Activated CD4-positive, alpha-beta T cell treated with anti-CD3 and anti-CD28 coated beads, Interleukin-2, amount 10 ng/mL, durations not matched to agents 24 days and 14 days (primary cell): ENCODE results near the gene TCF19. TPM values are rescaled to one million over a fixed set of nuclear protein-coding genes. Genes with fewer than 3 reads are reported as not detected.
"Not testable (repeated sequence)": the region's sequence is repeated elsewhere in the genome, so short reads cannot be mapped to it uniquely, and the experiment has no call there.

Experiments
- DNase-seq: peaks from one replicate; pipeline ENCODE4 v3.0.0; 2022
- H3K27ac Mint-ChIP-seq: one replicate; pipeline ENCODE4 v1.8.0; 2022; ENCODE audit warnings: mild to moderate bottlenecking, mixed read lengths
- H3K27me3 Mint-ChIP-seq: one replicate; pipeline ENCODE4 v1.8.0; 2022; ENCODE audit warnings: mixed read lengths
- H3K36me3 Mint-ChIP-seq: one replicate; pipeline ENCODE4 v1.8.0; 2022; ENCODE audit warnings: low read depth, mild to moderate bottlenecking, mixed read lengths
- H3K4me1 Mint-ChIP-seq: one replicate; pipeline ENCODE4 v1.8.0; 2021; ENCODE audit warnings: mixed read lengths
- H3K4me3 Mint-ChIP-seq: one replicate; pipeline ENCODE4 v1.8.0; 2022; ENCODE audit warnings: mild to moderate bottlenecking, moderate library complexity, mixed read lengths
- H3K9me3 Mint-ChIP-seq: one replicate; pipeline ENCODE4 v1.8.0; 2021; ENCODE audit warnings: mixed read lengths
- intact Hi-C: fragments of 100-400 bp; cut with micrococcal nuclease; formaldehyde crosslinking; loops from one replicate; pipeline ENCODE4 v1.15.1; 2023
- total RNA-seq: library from RNA; stranded (reverse); gene quantifications from 2 replicates; pipeline ENCODE4 v1.2.3, GENCODE V29; 2022

The TCF19 gene
- total RNA-seq, 1 donor from 2014 or later, result 82.6 TPM

DNA sequence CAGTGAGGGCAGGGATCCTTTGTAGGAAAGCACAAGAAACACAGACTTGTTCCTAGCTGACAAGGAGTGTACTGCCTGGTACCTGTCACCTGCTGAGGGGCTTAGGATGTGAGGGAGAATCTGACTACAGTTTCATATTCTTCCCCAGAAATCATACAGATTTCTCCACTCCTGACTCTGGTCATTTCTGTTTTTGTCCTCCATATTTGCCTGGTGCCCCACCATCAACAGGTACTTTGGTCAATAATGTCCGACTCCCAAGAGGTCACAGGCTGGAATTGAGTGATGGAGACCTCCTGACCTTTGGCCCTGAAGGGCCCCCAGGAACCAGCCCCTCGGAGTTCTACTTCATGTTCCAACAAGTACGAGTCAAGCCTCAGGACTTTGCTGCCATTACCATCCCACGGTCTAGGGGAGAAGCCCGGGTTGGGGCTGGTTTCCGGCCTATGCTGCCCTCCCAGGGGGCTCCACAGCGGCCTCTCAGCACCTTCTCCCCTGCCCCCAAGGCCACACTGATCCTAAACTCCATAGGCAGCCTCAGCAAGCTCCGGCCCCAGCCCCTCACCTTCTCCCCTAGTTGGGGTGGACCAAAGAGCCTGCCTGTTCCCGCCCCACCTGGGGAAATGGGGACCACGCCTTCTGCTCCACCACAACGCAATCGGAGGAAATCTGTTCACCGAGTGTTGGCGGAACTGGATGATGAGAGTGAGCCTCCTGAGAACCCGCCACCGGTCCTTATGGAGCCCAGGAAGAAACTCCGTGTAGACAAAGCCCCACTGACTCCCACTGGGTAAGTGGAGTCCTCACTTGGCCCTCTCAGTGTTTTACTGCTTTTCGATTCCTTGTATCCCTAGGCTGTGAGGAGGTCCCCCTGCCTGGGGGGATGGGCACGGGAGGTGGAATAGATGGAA lies 3.1 kb downstream of the TCF19 start:
- H3K27ac Mint-ChIP-seq, result no peak overlapping the region
- no peaks in the 10 kb centered on the region for H3K9me3 Mint-ChIP-seq
- H3K4me1 Mint-ChIP-seq, result peaks cover 54% of the 10 kb centered on the region
- peaks cover 45% of the 10 kb centered on the region for H3K36me3 Mint-ChIP-seq
- H3K4me3 Mint-ChIP-seq, result peak overlapping the region; percentile 35
- intact Hi-C loops, result no loop called here
- H3K27me3 Mint-ChIP-seq, result peaks cover 3% of the 10 kb centered on the region
- no peak for DNase-seq

- no peak for DNase-seq
- Mint-ChIP-seq H3K36me3 (peaks cover 45% of the 10 kb centered on the region), H3K27ac (peak overlapping the region; percentile 25), H3K9me3 (no peaks in the 10 kb centered on the region), H3K4me1 (peaks cover 47% of the 10 kb centered on the region), H3K4me3 (no peak overlapping the region), H3K27me3 (peaks cover 3% of the 10 kb centered on the region)
- intact Hi-C loops, result no loop called here
Observed at GRCh38 chr6:31162463-31163165, 4.2 kb downstream of the TCF19 start.

DNA sequence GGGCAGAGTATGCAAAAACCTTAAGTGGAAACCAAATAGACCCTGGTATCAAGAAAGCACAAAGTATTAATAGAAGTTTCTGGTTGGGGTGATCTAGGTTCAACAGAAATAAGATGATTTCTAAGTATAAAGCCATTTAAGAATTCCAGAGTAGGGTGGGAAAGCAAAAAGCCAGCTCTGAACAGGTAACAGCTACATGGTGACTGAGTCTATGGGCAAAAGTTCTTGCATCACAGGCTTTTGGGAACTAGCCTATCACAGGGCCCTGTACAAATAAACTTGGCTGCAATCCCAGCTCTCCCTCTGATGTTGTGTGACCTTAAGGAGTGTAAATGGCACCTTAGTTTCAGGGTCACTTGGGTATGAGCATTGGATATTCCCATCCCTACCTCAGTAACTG lies 5.5 kb downstream of the TCF19 start:
- H3K4me3 Mint-ChIP-seq, result no peak overlapping the region
- intact Hi-C loops, result no loop called here
- peaks cover 41% of the 10 kb centered on the region for H3K4me1 Mint-ChIP-seq
- H3K27me3 Mint-ChIP-seq, result no peaks in the 10 kb centered on the region
- no peak overlapping the region for H3K27ac Mint-ChIP-seq
- H3K36me3 Mint-ChIP-seq, result peaks cover 40% of the 10 kb centered on the region
- H3K9me3 Mint-ChIP-seq, result no peaks in the 10 kb centered on the region
- DNase-seq, result no peak

DNA sequence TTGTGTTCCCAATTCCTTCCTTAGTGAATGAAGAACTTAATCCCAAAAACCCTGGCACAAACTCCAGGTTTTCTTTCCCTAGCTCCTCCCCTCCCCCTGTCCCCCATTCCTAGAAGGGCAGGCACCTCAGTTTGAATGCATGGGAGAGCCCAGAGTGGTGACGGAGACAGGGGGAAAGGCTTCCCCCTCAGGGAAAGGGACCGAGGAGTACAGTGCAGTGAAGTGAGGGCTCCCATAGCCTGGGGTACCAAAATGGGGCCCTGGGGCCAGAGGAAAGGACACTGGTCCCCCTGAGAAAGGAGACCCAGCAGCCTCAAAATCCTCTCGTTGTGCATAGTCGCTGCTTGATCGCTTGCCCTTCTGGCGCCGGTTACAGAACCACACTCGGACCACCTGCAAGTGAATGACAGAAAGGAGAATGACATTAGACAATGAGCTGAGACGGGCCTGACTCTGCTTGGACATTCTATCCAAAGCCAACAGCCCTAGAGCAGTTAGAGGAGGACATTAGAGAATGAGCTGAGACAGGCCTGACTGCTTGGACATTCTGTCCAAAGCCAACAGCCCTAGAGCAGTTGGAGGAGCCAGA lies 6.2 kb downstream of the TCF19 start:
- Mint-ChIP-seq H3K27ac (peak overlapping the region; percentile 54), H3K4me1 (peaks cover 36% of the 10 kb centered on the region), H3K36me3 (peaks cover 39% of the 10 kb centered on the region)
- DNase-seq, H3K4me3 Mint-ChIP-seq, H3K27me3 Mint-ChIP-seq, intact Hi-C loops, H3K9me3 Mint-ChIP-seq: not testable (repeated sequence)

- Mint-ChIP-seq H3K27ac (peak overlapping the region; percentile 54), H3K36me3 (peaks cover 34% of the 10 kb centered on the region), H3K4me1 (peaks cover 30% of the 10 kb centered on the region)
- DNase-seq, H3K4me3 Mint-ChIP-seq, intact Hi-C loops, H3K27me3 Mint-ChIP-seq, H3K9me3 Mint-ChIP-seq: not testable (repeated sequence)
Observed at GRCh38 chr6:31165064-31165832, 6.9 kb downstream of the TCF19 start.

GRCh38 chr6:31165986-31166385 lies 7.6 kb downstream of the TCF19 start:
- DNase-seq, result no peak
- Mint-ChIP-seq H3K27ac (peak overlapping the region; percentile 11), H3K4me3 (no peak overlapping the region), H3K4me1 (peaks cover 27% of the 10 kb centered on the region), H3K27me3 (no peaks in the 10 kb centered on the region), H3K36me3 (peaks cover 30% of the 10 kb centered on the region), H3K9me3 (no peaks in the 10 kb centered on the region)
- intact Hi-C loops, result no loop called here

GRCh38 chr6:31168606-31169005 lies 10.2 kb downstream of the TCF19 start:
- no peaks in the 10 kb centered on the region for H3K9me3 Mint-ChIP-seq
- peak overlapping the region; percentile 1 for H3K27ac Mint-ChIP-seq
- H3K36me3 Mint-ChIP-seq, result peaks cover 7% of the 10 kb centered on the region
- no peaks in the 10 kb centered on the region for H3K27me3 Mint-ChIP-seq
- peaks cover 10% of the 10 kb centered on the region for H3K4me1 Mint-ChIP-seq
- DNase-seq, result no peak
- intact Hi-C loops, result no loop called here
- H3K4me3 Mint-ChIP-seq, result no peak overlapping the region

DNA sequence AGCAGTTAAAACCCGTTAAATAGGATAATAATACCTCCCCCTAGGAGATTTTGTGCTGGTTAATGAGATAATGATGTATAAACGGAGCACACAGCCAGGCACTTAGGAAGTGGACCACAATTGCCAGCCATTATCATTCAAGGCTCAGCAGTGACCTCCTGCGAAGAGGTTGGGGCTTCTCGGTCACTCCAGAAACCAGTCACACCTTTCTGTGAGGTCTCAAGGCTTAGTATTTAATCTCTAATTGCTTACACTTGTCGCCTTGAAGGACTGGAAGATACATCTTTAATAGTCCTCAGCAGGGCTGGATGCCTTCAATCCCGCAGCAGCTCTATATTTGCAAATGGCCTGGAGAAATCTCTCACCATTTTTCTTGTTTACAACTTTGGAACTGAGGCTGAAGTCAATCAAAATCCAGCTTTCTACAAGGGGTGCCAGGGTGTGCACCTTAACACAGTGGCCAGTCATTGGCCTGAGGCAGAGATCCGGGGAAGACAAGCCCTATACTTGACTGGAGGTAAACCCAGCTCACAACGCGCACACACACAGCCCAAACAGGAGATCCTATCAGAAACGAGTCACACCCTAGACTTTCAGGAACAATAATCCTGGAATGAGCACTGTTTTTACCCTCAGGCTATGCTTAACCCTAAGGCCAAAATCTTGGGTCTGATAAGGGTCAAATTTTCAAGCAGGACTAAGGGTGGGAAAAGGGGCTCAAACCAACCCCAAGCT lies 10.9 kb downstream of the TCF19 start:
- peaks cover 5% of the 10 kb centered on the region for H3K36me3 Mint-ChIP-seq
- H3K9me3 Mint-ChIP-seq, result no peaks in the 10 kb centered on the region

DNA sequence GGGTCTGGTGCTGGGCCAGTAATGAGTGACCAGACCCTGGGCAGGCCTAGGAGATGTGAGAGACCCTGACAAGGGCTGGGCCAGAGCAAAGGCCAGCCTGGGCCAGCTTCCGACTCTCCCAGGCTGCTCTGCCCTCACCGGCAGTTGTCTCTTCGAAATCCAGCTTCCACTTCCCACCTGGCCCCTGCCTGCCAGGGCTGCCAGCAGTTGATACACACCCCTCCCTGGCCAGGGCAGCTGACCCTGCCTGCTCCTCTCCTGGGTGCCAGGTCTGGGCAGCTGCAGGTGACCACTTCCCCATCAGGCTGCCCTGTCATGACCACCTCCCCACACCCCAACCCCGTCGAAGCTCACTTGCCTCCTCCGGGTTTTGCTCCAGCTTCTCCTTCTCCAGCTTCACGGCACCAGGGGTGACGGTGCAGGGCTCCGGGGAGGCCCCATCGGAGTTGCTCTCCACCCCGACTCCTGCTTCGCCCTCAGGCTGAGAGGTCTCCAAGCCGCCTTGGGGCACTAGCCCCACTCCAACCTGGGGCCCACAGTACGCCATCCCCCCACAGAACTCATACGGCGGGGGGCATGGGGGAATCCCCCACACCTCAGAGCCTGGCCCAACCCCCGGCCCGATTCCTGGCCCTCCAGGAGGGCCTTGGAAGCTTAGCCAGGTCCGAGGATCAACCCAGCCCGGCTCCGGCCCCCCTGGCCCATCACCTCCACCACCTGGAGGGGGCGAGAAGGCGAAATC lies 11.6 kb downstream of the TCF19 start:
- H3K4me1 Mint-ChIP-seq, DNase-seq, intact Hi-C loops, H3K36me3 Mint-ChIP-seq, H3K4me3 Mint-ChIP-seq, H3K9me3 Mint-ChIP-seq, H3K27ac Mint-ChIP-seq, H3K27me3 Mint-ChIP-seq: not testable (repeated sequence)

More for the DNA sequence above, 10.9 kb downstream of the TCF19 start:
- no peak for DNase-seq
- intact Hi-C loops, result no loop called here
- Mint-ChIP-seq H3K4me1 (peaks cover 5% of the 10 kb centered on the region), H3K27me3 (no peaks in the 10 kb centered on the region), H3K4me3 (no peak overlapping the region), H3K27ac (peak overlapping the region; percentile 18)

- Mint-ChIP-seq H3K36me3 (peaks cover 3% of the 10 kb centered on the region), H3K4me1 (peaks cover 2% of the 10 kb centered on the region), H3K27ac (no peak within 1 kb of the TSS)
Observed at GRCh38 chr6:31170600-31170881, 12.2 kb downstream of the TCF19 start, which contains the start of gene POU5F1. TSS of gene POU5F1 (minus strand) at chr6:31170682. CDS start at chr6:31170620, 62 bp downstream.

DNA sequence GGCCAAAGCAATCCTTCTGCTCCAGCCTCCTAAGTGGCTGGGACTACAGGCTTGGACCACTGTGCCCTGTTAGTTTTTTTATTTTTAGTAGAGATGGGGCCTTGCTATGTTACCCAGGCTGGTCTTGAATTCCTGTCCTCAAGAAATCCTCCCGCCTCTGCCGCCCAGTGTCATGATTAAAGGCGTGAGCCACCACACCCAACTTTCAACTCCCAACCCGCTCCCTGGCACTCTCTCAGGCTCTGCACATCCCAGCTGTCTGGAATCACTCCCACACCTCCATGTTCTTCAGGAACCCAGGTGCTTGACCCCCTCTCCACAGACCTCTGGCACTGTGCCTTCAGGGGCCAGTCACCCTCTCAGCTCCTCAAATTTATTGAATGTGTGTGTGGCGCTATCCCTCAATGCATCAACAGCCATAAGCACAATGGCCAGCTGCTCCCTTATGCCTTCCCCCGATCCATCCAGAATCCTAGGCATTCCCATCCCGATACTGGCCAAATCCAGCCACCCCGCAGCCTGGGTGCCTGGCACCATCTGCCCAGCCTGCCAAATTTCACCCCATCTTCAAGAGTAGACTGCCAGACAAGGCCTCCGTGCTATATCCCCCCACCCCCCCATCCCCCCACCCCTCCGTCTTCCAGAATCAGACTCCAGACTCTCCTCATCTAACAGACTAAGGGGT lies 12.7 kb downstream of the TCF19 start:
- no peak overlapping the region for H3K4me3 Mint-ChIP-seq
- peaks cover 4% of the 10 kb centered on the region for H3K4me1 Mint-ChIP-seq
- H3K36me3 Mint-ChIP-seq, result peaks cover 1% of the 10 kb centered on the region
- no peaks in the 10 kb centered on the region for H3K9me3 Mint-ChIP-seq
- intact Hi-C loops, result no loop called here
- H3K27me3 Mint-ChIP-seq, result no peaks in the 10 kb centered on the region
- H3K27ac Mint-ChIP-seq, result no peak overlapping the region
- no peak for DNase-seq

More at GRCh38 chr6:31170600-31170881, 12.2 kb downstream of the TCF19 start, which contains the start of gene POU5F1:
- no peak within 1 kb of the TSS for H3K4me3 Mint-ChIP-seq
- intact Hi-C loops, result no loop called here
- H3K9me3 Mint-ChIP-seq, result no peaks in the 10 kb centered on the region
- no peaks in the 10 kb centered on the region for H3K27me3 Mint-ChIP-seq
- DNase-seq, result no peak
